NCI-H1105 treated with DMSO at 0.1 percent for 48 hours (cell line): ENCODE measurements around the gene FNDC3B.
"Not testable (repeated sequence)": the region's sequence is repeated elsewhere in the genome, so short reads cannot be mapped to it uniquely, and the experiment has no call there.

ENCODE experiments used
- DNase-seq: peaks from one replicate; lab custom pipeline; 2025; lab: John Stamatoyannopoulos, UW

Gene FNDC3B

DNA sequence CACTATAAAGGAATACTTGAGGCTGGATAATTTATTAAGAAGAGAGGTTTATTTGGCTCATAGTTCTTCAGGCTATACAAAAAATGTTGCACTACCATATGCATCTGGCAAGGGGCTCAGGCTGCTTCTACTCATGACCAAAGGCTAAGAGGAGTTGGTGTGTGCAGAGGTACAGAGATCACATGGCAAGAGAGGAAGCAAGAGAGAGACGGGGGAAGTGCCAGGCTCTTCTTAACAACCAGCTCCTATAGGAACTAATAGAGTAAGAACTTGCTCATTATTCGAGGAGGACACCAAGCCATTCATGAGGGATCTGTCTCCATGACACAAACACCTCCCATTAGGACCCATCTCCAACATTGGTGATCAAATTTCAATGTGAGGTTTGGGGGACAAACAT is 6.0 kb upstream of the FNDC3B start:
- DNase-seq: no peak

DNA sequence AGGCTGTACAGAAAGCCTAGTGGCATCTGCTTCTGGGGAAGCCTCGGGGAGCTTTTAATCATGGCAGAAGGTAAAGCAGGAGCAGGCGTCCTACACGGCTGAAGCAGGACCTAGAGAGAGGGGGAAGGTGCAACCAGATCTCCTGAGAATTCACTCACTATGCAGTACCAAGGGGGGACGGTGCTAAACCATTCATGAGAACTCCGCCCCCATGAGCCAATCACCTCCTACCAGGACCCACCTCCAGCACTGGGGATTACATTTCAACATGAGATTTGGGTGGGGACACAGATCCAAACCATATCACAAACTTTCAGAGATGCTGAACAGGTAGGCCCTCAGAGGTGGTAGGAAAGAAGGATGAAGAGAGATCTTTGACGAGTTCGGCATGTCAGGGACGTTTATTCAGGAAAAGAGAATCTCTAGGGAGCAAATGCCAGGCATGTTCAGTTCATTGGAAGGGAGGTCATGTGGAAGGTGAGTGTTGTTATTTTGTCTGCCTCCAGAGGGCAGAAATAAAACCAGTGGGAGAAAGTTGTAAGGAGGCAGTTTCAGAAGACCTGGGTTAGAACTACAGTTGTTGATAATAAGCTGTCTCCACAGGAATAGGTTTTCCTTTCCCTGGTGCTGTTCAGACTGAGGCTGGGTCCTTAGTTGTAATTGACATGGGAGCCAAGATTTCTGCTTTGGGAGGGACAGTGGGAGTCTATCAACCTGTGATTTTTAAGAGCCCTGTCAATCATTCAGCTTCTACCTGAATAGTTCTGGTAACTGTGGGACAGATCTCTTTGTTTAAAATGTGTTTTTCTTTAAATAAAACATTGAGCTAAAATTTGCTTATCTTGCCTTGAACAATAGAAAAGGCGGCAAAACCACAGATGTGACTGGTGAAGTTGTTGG is 4.3 kb upstream of the FNDC3B start:
- no peak for DNase-seq

DNA sequence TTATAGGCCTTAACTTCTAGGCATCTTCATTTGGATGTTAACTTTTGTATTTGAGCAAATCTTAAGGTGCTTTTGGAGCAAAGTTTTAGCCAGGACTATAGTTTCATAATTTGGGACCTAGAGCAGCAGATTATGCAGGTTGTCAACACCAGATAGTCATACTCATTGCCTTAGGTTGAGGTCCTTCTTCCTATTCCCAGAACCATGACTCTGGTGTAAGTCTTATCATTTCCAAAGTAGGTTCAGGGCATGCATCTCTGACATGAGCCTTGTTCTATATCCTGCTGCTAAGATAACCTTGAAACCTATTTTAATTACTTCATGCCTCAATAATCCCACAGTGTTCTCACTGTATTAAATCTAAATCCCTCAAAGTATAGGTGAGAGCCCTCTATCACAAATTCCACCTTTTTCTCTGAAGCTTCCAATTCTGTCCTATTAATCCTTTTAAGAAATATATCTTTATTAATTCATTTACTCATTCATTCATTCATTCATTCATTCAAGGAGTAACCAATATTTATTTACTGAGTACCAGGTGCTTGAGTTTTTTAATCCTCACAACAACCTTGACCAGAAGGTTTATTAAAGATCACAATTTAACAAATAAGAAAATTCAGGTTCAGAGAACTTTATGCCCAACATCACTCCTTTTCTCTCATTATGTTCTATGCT is 2.7 kb upstream of the FNDC3B start:
- DNase-seq: no peak

DNA sequence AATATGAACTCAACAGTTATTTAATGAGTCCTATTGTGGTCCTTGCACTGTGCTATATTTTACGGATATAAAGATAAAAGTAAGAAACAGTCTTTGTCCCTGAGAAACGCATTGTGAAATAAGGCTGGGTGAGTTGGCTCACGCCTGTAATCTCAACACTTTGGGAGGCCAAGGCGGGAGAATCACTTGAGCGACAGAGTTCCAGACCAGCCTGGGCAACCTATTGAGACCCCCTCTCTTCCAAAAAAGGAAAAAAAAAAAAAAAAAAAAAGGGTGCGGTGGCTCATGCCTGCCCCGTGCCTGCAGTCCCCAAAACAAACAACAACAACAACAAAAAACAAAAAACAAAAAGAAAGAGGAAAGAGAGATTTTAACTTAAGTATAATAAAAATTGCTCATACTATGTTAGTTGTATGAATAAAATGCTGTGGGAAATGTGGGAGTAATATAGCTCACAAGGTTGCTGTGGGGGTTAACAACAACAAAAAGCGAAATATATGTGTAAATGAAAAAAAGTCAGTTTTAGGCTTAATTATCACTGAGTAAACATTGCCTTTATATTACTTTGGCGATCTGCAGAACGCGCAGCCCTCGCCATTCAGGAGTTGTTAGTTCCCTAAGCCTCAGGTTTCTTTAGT is 461 bp upstream of the FNDC3B start:
- no peak for DNase-seq

DNA sequence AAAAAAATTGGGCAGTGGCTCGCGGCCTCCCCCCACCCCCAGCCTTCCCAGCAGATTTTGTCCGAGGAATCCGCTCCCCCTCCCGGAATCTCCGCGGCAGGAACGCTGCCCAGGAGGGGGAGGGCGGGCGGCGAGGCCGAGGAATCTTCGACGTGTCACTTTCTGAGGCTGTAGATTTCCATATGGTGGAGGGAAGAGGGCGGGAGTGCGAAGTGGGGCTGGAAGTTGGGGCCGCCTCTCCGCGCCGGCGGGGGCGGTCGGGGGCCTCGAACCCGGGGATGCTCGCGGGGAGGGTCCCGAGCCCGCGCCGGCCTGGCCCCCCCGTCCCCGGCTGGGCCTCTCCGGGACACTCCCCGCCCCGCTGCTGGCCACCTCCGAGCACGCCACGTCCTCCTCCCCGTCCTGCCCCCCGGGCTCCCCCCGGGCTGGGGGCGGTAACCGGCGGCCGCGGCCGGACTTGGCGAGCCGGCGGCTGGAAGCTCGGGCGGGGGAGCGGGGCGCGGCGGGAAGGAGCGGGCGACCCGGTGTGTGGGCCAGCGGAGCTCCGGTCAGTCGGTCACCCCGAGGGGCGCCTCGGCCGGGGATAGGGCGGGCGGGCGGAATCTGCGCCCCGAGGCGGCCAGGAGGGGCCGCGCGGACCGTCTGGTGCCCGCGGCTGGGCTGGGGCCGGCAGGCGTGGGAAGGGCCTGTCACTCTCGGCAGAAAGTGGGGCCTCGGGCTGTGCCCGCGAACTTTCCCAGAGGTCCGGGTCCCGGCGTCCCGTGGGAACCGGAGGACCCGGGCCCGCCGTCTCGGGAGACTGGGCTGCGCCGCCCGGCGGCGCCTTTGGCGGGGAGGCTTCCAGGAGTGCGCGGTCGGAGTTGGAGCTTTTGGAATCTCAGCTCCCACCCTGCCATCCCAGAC is 951 bp downstream of the FNDC3B start:
- peak; percentile 41 for DNase-seq

DNA sequence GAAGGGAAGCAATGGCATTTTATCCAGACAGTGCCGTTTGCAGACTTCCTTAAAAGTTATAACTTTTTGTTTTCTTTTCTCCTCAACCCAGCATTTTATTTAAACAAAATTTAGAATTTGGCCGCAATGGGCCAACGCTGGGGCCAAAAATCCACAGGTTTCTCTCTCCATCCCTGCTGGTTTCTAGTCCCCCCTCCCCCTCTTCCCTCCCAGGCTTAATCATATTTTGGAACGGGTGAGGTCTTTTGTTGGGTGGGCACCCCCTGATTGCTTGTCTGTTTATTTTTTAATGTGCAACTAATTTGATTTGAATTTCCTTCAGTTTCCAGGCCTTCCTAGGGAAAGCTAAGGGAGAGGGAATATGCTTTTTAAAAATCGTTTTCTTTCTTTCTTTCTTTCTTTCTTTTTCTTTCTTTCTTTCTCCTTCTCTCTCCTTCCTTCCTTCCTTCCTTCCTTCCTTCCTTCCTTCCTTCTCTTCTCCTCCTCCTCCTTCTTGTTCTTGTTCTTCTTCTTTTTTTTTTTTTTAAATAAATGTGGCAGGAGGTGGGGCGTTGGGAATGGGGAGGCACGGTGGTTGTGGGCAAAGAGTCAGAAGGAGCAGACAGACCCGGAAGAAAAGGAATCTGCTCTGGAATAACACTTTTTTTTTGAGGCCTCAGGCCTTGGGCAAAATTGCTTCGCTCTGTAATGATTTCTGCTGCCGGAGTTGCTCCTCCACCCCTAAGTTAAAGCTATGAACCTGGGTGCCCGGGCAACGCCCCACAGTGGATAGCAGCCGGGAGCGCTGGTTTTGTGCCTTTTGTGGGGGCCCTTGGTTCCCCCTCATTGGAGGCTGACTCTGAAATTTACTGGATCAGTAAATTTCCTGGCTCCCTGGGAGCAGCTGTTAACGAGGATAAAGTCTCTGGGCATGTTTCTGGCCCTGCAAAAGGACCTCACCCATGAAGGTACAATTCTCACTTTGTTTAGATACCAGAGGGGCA is 1.9 kb downstream of the FNDC3B start:
- no peak for DNase-seq

DNA sequence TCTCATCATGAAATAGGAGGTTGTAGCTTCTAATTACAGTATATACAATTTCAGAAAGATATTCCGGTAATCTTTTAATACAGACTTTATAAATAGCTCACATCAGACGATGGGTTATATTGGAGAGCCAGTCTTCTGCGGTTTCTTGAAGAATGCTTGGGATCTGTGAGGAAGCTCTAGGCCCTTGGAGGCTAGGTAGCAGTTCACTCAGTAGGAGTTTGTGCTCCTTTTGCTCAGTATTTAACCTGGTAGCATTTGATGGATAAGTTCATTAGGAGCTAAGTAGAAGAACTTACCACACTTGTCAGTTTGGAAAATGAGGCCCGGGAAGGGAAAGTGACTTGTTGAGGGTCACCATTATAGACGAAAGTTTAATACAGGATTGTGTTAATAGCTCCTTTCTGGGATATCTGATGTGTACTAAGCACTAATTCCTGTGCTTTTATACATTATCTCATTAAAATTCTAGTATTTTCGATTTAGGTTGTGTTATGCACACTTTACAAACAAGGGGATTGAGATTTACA is 2.8 kb downstream of the FNDC3B start:
- no peak for DNase-seq

DNA sequence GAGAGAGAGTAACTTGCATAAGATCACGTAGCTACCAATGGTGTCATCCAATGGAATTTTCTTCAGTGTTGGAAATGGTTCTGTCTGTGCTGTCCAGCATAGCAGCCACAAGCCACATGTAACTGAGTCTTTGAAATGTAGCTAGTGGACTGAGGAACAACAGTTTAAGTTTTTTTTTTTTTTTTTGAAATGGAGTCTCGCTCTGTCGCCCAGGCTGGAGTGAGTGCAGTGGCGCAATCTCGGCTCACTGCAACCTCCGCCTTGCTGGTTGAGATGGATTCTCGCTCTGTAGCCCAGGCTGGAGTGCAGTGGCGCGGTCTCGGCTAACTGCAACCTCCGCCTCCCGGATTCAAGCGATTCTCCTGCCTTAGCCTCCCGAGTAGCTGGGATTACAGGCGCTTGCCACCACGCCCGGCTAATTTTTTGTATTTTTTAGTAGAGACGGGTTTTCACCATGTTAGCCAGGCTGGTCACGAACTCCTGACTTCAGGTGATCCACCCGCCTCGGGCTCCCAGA is 3.3 kb downstream of the FNDC3B start:
- DNase-seq: not testable (repeated sequence)

DNA sequence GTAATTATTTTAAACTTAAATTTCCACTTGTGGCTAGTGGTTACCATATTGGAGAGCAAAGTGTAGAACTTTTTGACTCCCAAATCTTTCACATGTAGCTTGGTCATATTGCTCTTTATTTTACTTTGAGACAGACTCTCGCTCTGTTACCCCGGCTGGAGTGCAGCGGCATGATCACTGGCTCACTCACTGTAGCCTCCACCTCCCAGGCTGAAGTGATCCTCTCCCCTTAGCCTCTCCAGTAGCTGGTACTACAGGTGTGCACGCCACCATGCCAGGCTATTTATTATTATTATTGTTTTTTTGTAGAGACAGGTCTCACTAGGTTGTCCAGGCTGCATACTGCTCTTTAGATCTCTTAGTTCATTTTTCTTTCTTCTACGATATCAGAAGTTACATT is 3.9 kb downstream of the FNDC3B start:
- no peak for DNase-seq

DNA sequence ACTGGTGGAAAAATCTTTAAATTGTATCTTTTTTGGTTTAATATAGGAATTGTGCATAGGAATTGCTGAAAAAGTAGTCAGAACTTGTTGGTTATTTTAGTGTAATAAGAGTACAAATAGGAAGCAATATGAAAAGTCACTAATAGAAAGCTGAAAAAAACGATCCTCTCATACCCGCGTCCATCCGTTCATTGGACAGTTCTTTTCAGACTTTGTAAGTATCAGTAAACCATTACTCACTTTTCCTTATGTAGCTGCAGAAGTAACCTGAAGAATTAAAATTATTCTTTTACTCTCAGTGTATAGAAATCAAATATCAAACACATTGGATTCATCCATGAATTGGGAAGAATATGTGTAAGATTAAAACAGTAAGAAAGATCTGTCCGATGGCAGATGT is 4.4 kb downstream of the FNDC3B start:
- DNase-seq: no peak

DNA sequence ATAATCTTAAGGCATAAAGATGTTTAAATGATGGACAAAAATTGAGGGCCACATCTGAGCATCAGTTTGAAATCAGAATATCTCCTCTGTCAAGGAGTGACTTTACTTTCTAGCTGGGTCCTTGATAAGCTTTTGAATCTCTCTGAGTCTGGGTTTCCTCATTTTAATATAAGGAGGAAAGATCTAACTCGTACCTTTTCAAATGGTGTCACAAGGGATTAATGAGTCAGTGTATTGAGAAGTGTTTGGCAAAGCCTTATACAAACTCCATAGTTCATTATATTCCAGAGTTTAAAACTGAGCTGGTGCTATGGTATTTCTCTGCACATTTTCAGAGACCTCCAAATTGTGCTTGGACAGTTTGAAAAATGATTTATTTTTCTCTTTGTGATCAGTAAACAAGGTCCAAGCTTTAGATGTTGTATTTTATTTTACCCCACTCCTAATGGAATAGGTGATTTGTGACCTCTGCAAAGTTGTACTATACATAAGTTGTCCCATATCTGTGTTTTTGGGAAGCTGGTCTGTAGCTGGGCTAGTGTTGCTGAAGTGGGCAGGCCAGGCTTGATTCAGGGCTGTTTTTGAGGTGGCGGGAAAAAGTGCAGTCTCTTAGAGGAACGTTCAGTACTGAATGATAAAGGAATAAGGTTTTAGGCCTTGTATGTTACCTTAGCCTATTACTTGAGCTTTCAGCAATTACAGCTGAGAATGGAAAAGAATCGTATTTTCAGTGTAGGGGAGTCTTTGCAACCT is 5.6 kb downstream of the FNDC3B start:
- DNase-seq: no peak

DNA sequence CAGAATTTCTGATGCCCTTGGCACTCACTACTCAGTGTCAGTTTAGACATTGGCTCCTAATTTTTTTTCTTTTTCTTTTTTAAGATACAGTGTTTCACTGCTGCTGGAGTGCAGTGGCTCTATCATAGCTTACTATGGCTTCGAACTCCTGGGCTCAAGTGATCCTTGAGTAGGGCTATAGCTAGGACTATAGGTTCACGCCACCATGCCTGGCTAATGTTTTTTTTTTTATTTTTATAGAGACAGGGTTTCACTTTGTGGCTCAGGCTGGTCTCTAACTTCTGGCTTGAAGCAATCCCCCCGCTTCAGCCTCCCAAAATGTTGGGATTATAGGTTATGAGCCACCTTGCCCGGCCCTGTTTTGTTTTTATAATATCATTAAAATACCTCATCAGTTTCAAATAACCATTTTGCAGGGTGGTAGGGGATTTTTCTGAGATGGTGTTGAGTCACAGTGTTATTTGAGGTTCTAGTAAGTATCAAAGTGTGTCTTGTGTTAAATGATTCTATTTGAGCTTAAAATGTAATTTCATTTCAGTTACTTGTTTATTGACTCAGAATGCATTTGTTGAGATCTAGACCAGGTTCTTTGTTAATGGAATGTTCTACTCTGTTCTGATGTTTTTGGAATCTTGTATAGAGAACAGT is 7.0 kb downstream of the FNDC3B start:
- DNase-seq: no peak

DNA sequence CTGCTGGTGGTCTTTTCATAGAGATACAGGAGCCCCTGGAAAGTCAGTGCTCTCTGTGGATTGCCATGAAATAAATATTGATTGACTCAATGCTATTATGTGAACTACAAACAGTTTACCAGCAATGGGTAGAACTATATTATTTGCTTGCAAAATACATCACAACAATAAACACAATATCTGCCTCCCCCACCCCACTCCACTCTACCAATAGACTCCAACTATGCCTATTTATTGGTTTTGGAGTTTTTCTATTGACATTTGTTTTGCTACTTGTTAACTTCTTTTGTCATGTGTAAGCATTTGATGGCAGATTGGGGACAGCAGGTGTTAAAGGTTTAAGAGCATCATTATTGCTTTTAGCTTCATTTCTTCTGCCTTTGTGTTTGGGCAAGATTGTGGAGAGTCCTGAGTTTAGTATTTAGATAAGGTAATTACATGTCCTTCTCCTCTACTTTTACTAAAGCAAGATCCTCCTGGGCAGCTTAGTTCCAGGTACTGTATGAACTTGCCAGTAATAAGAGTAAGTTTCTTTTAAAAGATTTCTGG is 8.3 kb downstream of the FNDC3B start:
- no peak for DNase-seq

DNA sequence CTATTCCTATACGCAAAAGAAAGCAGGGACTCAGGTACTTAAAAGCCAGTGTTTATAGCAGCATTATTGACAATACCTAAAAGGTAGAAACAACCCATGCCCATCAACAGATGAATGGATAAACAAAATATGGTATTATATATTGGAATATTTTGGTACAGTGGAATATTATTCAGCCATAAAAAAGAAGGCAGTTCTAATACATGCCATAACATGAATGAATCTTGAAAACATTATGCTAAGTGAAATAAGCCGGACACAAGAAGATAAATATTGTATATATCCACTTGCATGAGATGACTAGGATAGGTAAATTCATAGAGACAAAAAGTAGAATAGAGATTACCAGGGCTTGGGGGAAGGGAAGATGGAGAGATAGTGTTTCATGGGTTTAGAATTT is 9.2 kb downstream of the FNDC3B start:
- no peak for DNase-seq

DNA sequence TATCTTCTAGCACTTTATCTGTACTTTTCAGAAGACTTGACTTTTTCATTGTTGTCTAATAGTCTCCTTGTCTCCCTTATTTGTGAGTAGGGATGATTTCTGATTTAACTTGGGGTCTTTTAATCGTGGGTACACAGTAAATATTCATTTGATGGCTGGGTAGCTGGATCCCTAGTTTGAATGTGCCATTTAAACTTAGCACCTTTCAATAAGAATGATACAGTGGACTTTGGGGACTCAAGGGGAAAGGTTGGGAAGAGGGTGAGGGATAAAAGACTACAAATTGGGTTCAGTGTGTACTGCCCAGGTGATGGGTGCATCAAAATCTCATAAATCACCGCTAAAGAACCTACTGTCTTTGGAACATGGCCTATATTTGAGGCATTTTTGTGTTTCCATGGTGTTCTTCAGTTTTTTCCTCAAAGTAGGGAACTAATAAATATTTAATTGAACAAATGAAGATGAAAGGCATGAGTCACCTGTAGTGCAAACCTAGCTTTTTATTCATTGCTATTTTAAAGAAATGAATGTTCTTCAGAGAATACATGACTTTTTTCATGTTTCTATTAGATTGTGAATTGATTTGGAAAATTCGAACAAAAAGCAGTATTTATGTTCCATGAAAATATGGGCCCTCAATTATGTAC is 12.1 kb downstream of the FNDC3B start:
- DNase-seq: no peak

DNA sequence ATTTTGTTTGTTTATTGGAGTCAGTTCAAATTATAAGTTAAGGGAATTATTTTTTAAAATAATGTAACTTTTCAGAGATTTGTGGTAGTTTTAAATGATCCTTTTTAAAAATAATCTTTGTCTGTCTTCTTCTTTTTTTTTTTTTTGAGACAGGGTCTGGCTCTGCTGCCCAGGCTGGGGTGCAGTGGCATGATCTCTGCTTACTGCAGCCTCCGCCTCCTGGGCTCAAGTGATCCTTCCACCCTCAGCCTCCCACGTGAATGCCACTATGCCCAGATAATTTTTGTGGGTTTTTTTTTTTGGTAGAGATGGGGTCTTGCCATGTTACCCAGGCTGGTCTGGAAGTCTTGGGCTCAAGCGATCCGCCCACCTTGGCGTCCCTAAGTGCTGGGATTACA is 12.6 kb downstream of the FNDC3B start:
- no peak for DNase-seq

DNA sequence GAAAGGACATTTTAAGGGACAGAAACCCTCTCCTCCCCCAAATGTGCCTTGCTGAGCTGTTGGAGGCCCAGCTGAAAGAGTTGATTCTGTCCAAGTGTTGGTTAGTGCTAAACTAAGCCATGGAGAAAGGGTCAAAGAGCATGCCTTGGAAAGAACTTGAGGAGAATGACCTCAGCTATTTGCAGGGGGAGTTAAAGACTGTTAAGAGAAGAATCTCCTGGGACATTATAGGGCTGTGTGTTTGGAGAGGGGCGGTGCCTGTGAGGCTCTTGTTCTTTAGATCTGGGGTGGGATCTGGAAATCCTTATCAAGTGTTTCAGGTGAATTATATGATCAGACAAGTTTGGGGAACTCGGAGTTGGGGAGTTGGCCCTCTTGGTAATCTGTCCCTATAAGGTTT is 13.0 kb downstream of the FNDC3B start:
- no peak for DNase-seq

DNA sequence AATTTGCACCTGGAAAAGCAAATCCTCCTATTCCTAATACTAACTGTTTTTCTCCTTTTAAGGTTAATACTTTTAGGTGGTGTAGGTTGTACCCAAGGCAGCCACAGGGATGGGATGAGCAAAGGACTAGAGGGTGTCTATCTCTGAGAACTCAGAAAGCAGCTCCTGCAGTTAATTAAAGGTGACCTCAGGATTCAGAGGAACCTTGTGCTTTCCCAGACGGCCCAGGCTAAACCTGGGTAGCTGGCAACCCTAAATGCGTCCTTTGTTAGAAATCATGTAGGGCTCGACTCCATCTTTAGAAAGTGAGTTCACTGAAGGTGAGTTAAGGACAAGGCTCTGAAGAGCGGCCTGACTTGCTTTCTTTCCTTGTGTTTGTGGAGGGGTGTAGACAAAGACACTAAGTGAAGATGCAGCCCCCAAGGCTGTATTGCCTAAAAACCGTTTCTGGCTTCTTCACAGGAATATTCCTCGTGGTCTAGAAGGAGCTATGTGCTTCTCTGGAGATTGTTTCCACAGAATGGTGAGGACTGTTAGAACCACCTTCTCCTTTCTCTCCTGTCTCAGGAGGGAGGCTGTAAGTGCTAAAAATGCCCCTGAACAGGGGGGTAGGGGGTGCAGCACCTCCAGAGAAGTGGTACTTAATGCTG is 14.9 kb downstream of the FNDC3B start:
- no peak for DNase-seq
